GM21528 (cell line): ENCODE results near the gene UNC5C.
A peak's percentile ranks its signal among the peaks of the same experiment; 100 is the strongest.

ENCODE experiments used
- ATAC-seq: cut with Tn5 transposase; IDR thresholded peaks from one replicate; pipeline ENCODE4 v1.9.1; 2021; ENCODE audit warnings: mild to moderate bottlenecking, moderate library complexity; ENCODE audit not compliant: unreplicated experiment, low FRiP score

UNC5C gene

GRCh38 chr4:95546866-95547714 is 1.7 kb downstream of the UNC5C start:
- no peak for ATAC-seq

- ATAC-seq, result no peak
Observed at GRCh38 chr4:95546221-95546620, 2.6 kb downstream of the UNC5C start.

- no peak for ATAC-seq
Observed at GRCh38 chr4:95545546-95545945, 3.2 kb downstream of the UNC5C start.

DNA sequence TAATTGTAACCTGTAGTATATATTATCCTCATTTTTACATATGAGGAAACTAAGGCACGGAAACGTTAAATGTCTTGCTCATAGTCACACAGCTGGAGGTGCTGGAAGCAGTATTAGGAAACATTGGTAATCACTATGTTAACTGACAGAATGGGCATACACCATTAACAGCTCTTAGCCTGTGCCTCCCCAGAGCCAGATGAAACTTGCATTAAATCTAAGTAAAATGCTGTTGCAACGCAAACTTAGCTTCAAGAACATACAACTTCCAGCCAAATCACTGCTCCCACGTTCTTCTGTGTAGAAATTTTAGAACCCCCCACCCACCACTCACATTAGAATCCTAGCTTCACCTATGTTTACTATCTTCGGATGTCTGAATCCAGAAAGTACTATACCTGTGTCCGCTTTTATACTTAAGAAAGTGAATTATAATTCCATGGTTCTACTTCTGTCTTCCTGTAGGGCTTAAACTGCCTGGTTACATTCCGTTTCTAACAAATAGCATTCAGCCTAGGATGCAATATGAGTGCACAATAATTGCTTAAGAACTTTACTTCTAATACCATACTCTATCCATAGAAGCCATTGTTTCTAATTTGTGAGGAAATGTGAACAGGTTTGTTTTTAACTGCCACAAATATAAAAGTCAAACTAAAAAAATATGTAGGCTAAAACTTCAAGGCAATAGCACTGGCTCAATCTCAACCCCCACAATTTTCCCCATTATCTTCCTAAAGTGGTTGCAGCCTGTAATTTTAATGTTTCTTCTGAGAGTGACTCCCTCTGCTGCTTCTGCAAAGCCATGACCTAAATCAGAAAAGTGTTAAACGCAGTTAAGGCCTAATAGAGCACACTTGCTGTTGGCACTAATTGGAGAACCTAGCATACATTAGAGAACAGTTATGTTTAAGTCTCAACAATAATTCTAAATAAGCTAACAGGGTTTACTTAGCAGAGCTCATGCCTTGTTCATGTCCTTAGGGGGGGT is 4.4 kb downstream of the UNC5C start:
- ATAC-seq, result no peak

GRCh38 chr4:95541889-95542607 is 6.7 kb downstream of the UNC5C start:
- peak; percentile 68 for ATAC-seq

DNA sequence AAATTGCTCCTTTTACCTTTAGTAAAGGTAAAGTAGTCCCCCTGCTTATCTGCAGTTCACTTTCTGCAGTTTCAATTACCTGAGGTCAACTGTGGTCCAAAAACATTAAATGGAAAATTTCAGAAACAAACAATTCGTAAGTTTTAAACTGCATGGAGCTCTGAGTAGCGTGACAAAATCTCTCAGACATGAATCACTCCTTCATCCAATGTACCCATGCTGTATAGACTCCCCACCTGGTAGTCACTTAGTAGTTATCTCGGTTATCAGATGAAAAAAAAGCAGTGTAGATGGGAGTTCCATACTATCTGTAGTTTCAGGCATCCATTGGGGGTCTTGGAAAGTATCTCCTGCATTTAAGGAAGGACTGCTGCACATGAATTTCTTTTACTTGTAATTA is 7.7 kb downstream of the UNC5C start:
- ATAC-seq, result no peak

DNA sequence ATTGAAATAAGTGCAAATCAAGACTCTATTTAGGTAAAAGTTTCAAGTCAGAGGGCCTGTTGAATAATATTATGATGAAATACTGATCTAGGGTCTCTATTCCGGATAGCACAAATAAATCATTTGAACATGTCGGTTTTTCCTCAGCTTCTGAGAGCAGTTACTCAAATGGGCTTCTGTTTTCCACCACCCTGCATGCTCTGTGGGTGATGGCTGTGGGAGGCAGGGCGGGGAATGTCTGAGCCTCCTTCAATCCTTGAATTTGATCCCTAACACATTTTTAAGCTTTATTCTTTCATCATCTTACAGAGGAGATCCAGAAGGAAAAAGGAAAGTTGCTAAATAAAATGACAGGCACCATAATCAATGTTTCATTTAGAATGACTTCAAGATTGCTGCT is 8.5 kb downstream of the UNC5C start:
- no peak for ATAC-seq

GRCh38 chr4:95539106-95539505 is 9.7 kb downstream of the UNC5C start:
- ATAC-seq, result no peak

GRCh38 chr4:95537863-95538488 is 10.8 kb downstream of the UNC5C start:
- no peak for ATAC-seq

DNA sequence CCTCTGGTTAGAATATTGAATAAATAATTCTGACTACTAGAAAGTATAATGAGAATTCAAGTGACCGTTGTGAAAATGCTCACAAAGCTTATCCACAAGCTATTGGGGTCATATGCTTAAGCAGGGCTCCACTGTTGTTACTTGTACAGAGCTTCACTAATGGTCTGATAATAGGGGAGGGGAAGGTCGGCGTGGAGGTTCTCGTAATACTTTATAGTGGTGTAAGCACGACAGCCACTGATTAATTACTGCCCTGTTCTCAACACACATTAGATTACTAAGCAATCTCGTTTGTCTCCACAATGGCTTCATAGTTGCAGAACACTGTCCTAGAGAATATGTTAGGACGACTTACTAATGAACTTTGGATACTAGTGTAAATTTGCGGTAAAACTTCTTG is 11.6 kb downstream of the UNC5C start:
- ATAC-seq, result no peak

DNA sequence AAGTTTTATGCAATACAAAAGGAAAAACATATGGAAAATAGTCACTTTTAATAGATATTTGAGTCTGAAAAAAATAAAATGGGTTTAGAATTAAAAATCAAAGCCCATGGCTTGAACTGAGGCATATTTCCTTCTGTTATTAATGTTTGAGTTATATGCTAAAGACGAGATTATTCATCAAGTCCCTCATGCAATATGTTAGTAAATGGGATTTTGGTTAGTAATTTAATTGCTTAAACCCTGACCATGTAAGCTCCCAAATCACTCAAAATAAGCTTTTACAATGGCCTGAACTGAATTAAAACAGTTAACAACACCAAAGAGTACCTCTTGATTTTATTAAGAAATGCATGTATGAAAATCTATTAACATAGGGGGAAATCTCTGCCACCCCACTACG is 12.1 kb downstream of the UNC5C start:
- no peak for ATAC-seq

- no peak for ATAC-seq
Observed at GRCh38 chr4:95535180-95535579, 13.6 kb downstream of the UNC5C start.

GRCh38 chr4:95534032-95534431 is 14.7 kb downstream of the UNC5C start:
- ATAC-seq, result no peak

DNA sequence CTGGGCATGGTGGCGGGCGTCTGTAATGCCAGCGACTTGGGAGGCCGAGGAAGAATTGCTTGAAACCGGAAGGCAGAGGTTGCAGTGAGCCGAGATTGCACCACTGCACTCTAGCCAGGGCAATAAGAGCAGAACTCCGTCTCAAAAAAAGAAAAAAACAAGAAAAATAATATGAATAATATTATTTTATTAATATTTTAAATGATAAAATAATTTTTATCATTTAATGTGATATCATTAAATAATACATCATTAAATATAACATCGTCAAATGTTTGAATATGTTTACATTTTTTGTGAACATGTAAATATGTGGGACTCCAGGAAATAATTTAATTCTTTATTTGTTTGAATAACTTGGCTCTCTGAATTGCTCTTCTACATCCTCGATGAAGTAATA is 15.5 kb downstream of the UNC5C start:
- ATAC-seq, result no peak

DNA sequence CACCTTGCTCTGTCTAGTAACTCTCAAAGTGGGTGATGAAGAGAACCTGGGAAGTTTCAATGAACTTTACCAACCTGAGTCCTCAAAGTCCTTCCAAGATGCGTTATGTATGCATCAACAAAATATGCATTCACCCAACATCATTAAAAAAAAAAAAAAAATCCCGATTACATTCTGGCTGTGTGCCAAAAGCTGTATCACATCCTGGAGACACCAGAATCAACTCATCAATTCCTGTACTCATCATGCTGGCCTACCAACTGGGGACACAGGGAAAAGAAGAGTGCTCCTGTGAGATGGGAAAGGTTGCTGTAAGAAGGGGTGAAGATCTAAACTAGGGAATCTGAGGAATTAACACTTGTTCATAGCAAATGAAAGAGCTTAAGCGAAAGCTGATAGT is 16.5 kb downstream of the UNC5C start:
- no peak for ATAC-seq

GRCh38 chr4:95531141-95531540 is 17.6 kb downstream of the UNC5C start:
- no peak for ATAC-seq

GRCh38 chr4:95529946-95530345 is 18.8 kb downstream of the UNC5C start:
- no peak for ATAC-seq

GRCh38 chr4:95528388-95528948 is 20.3 kb downstream of the UNC5C start:
- no peak for ATAC-seq

GRCh38 chr4:95526075-95526474 is 22.7 kb downstream of the UNC5C start:
- ATAC-seq, result no peak

GRCh38 chr4:95524729-95525128 is 24.0 kb downstream of the UNC5C start:
- no peak for ATAC-seq
